ENCODE results near the gene BHLHE41. TPM values are rescaled to one million over a fixed set of nuclear protein-coding genes. Genes with fewer than 3 reads are reported as not detected.

The BHLHE41 gene
- total RNA-seq = 0.87 and 3.1 TPM in 2 replicates

GRCh38 chr12:26124446-26125399 is at the start of gene BHLHE41:
Gene BHLHE41 (minus strand): TSS chr12:26125037. CDS start chr12:26124779, 258 bp downstream.

Other genes starting within 250 kb of the BHLHE41 start
- 50.2 and 54.9 TPM in 2 replicates for gene RASSF8, start 166.4 kb downstream of the BHLHE41 start, total RNA-seq
- gene SSPN, start 70.5 kb upstream of the BHLHE41 start, total RNA-seq = 10.9 and 15.1 TPM in 2 replicates

Measured in smooth muscle cell of trachea (primary cell).